HepG2 (cell line): ENCODE data around the gene TAF8. TPM values are rescaled to one million over a fixed set of nuclear protein-coding genes. Genes with fewer than 3 reads are reported as not detected.

ENCODE experiments used
- CCAR2 ChIP-seq: fragments of 200-400 bp; formaldehyde crosslinking; optimal IDR thresholded peaks from 2 replicates; pipeline ENCODE3; 2018; ENCODE audit warnings: low read depth, mild to moderate bottlenecking, low read length, moderate library complexity
- HNF1A ChIP-seq, 2 experiments: sonication (generic) in 1 of 2; formaldehyde crosslinking in 1 of 2; IDR thresholded peaks; 2 replicates each; pipeline versions ENCODE4 v1.4.0 to v1.6.1; 2016 to 2020; ENCODE audit warnings: borderline replicate concordance in 1 of 2, low read depth in 1 of 2, mild to moderate bottlenecking in 1 of 2, missing genetic modification reagents in 1 of 2
- TP53 ChIP-seq: sonication (generic); formaldehyde crosslinking; conservative IDR thresholded peaks from 2 replicates; pipeline ENCODE4 v1.4.0; 2020; ENCODE audit warnings: missing genetic modification reagents
- TSC22D2 ChIP-seq: sonication (generic); formaldehyde crosslinking; IDR thresholded peaks from 2 replicates; pipeline ENCODE4 v1.5.1; 2020; ENCODE audit warnings: missing genetic modification reagents, mild to moderate bottlenecking, borderline replicate concordance
- UBTF ChIP-seq: sonication (generic); formaldehyde crosslinking; IDR thresholded peaks from 2 replicates; pipeline ENCODE4 v1.4.0; 2020; ENCODE audit warnings: mild to moderate bottlenecking, missing genetic modification reagents
- ZBTB40 ChIP-seq, 2 experiments: fragments of 450-650 bp in 1 of 2; sonication (generic) in 1 of 2; formaldehyde crosslinking in 1 of 2; IDR thresholded peaks; 2 replicates each; pipeline versions ENCODE4 v1.6.1 to v1.8.0; 2016 to 2022; ENCODE audit warnings: antibody characterized with exemption in 1 of 2, mild to moderate bottlenecking in 1 of 2, missing genetic modification reagents in 1 of 2
- ZNF496 ChIP-seq: sonication (generic); formaldehyde crosslinking; IDR thresholded peaks from 2 replicates; pipeline ENCODE4 v1.8.1; 2023; ENCODE audit warnings: mild to moderate bottlenecking, moderate library complexity, missing genetic modification reagents; ENCODE audit not compliant: insufficient replicate concordance
- ZNF501 ChIP-seq: sonication (generic); formaldehyde crosslinking; IDR thresholded peaks from 2 replicates; pipeline ENCODE4 v1.5.1; 2020; ENCODE audit warnings: mild to moderate bottlenecking, moderate library complexity, missing genetic modification reagents
- polyA plus RNA-seq, 8 experiments: library from polyadenylated mRNA; depleted of rRNA in 3 of 8; stranded (reverse) in 7 of 8; unstranded in 1 of 8; fragments of >200 nt; fragmentation: Illumina TruSeq in 4 of 8; extraction: Trizol in 4 of 8; gene quantifications; 2 replicates each; pipeline versions ENCODE4 v1.2.1 to v1.2.3, GENCODE V29; 2011 to 2016; ENCODE audit warnings: low read depth in 4 of 8, missing spikeins in 1 of 8, mixed read lengths in 1 of 8; ENCODE audit not compliant: insufficient read depth in 1 of 8
- total RNA-seq, 5 experiments: library from RNA; depleted of rRNA; stranded (reverse); fragments of >200 nt; fragmentation: Illumina TruSeq; extraction: Trizol; gene quantifications; 2 replicates each; pipeline ENCODE4 v1.2.3, GENCODE V29; 2016; ENCODE audit warnings: low read depth in 1 of 5
- TF ChIP-seq, protein P1 (sequence below): sonication (generic); formaldehyde crosslinking; IDR thresholded peaks from 2 replicates; pipeline ENCODE4 v1.5.0; 2020; ENCODE audit warnings: missing genetic modification reagents

Gene TAF8
- total and polyA plus RNA-seq, 2 of the 13 experiments (the other 11 are each of a cell fraction or from before 2014, with no cell fraction given): 25.2 to 25.8 TPM

DNA sequence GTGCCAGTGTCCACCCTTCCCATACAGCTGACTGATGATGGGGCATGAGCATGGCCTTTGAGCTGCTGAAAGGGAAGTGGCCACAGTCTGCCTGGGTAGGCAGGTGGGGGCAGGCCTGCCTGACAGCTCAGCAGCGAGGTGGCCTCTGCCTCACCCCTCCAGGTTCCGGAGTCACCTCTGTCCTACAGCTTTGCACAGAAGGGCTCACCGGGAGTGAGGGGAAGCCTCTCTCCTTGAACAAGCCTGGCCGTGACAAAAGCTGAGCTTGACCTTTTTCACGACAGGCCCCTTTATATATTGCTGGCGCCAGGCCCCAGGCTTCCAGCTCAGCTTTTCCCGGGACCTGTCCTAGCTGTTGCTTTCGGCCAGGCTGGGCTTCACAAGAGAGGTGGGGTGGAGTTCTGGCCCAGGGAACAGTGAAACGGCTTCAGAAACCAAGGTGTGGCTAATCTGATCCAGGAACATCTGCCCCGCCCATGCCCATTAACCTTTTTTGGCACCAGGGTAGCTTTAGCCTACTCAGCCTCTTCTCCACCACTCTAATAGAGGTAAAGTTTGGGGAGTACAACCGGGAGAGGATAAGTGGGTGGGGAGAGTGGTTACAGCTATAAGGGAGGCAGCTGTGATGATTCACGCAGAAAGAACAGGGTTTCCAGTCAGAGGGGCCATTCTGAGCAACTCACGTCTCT is 49.2 kb downstream of the TAF8 start (continued):
- TF ChIP-seq TP53 (CRISPR knock-in tag) (no peak), CCAR2 (no peak), ZNF496 (CRISPR knock-in tag) (no peak), HNF1A (IDR thresholded peaks at IDR 0.05; ENCODE audit: low read depth) (no peak), HNF1A (CRISPR knock-in tag; IDR thresholded peaks at IDR 0.05; ENCODE audit: borderline replicate concordance) (0 out of 2 replicates have a peak, but pooled peaks have one; percentile 10), ZNF501 (CRISPR knock-in tag) (no peak), TSC22D2 (CRISPR knock-in tag) (0 out of 2 replicates have a peak, but pooled peaks have one; percentile 17), ZBTB40 (IDR thresholded peaks at IDR 0.05) (no peak), ZBTB40 (CRISPR knock-in tag; IDR thresholded peaks at IDR 0.05) (peak; percentile 28; the same call in 1 of the 2 replicates), UBTF (CRISPR knock-in tag) (peak; percentile 66; the same call in 1 of the 2 replicates)
- TF ChIP-seq, protein P1, sequence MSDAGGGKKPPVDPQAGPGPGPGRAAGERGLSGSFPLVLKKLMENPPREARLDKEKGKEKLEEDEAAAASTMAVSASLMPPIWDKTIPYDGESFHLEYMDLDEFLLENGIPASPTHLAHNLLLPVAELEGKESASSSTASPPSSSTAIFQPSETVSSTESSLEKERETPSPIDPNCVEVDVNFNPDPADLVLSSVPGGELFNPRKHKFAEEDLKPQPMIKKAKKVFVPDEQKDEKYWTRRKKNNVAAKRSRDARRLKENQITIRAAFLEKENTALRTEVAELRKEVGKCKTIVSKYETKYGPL: no peak
